ENCODE measurements around the gene PIEZO1. TPM values are rescaled to one million over a fixed set of nuclear protein-coding genes. Genes with fewer than 3 reads are reported as not detected.
A peak's percentile ranks its signal among the peaks of the same experiment; 100 is the strongest.

Gene PIEZO1
- total RNA-seq, 2 donors from 2014 or later: 84.8 to 298 TPM

- Mint-ChIP-seq H3K27me3 (no peaks in the 10 kb centered on the region), H3K36me3 (no peaks in the 10 kb centered on the region), H3K4me1 (ENCODE audit: low read depth in 2 of 2) (peaks cover 57 to 61% of the 10 kb centered on the region in 2 donors), H3K9me3 (no peaks in the 10 kb centered on the region), H3K4me3 (peak overlapping the region; percentile 86), H3K27ac (peak overlapping the region; percentile 75 to 85)
- peak; percentile 37 to 41 for ATAC-seq
- DNase-seq (ENCODE audit: low spot score): peak; percentile 85
These were observed 81.3 kb downstream of the PIEZO1 start for GRCh38 chr16:88703486-88704309.

DNA sequence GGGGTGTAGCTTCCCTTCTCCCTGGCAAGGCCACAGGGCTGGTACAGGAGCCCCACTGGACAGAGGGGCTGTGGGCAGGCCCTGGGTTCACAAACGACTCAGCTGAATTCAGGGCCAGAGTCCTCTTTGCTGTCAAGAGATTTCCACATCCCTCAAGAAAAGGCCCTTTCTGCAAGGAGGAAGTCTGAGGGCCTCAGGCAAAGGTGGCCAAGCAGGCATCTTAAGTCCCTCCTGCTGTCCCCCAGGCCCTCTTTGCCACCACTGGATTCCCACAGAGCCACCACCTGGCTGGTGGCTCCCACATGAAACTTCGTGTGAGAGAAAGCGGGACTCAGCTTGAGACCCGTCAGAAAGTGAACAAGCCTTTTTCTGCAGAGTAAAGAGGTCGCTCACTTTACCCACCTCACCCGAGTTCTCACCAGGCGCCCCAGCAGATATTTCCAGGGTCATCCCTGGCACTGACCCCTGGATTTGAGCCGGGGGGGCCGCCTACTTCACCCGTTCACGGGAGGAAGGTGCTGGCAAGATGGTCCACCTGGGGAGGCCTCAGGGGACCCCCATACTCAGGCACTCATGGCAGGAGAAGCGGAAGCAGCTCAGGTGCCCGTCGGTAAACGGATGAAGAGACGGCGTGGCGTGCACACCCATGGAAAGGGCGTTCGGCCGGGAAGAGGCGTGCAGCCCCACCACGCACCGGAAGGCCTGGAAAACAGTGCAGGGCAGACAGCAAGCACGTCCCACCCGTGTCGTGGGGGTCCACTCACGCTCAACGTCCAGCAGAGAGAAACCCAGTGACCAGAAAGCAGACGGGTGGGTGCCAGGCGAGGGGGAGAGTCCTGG lies 82.4 kb downstream of the PIEZO1 start:
- Mint-ChIP-seq H3K9me3 (no peaks in the 10 kb centered on the region), H3K36me3 (no peaks in the 10 kb centered on the region), H3K27ac (peak overlapping the region; percentile 75 to 85), H3K27me3 (no peaks in the 10 kb centered on the region), H3K4me3 (peak overlapping the region; percentile 86), H3K4me1 (ENCODE audit: low read depth in 2 of 2) (peaks cover 58 to 61% of the 10 kb centered on the region in 2 donors)
- ATAC-seq (no peak), DNase-seq (ENCODE audit: low spot score) (no peak)

- H3K4me3 Mint-ChIP-seq: peak overlapping the region; percentile 86
These were observed 83.2 kb downstream of the PIEZO1 start for GRCh38 chr16:88701581-88702370.

GRCh38 chr16:88700636-88701482 lies 84.2 kb downstream of the PIEZO1 start:
- DNase-seq (ENCODE audit: low spot score) (peak; percentile 99), ATAC-seq (peak; percentile 90 to 93)
- peaks cover 51 to 53% of the 10 kb centered on the region in 2 donors for H3K4me1 Mint-ChIP-seq (ENCODE audit: low read depth in 2 of 2)
- no peaks in the 10 kb centered on the region for H3K27me3 Mint-ChIP-seq
- H3K36me3 Mint-ChIP-seq: no peaks in the 10 kb centered on the region
- no peaks in the 10 kb centered on the region for H3K9me3 Mint-ChIP-seq
- peak overlapping the region; percentile 75 to 85 for H3K27ac Mint-ChIP-seq
- H3K4me3 Mint-ChIP-seq: peak overlapping the region; percentile 78

More at GRCh38 chr16:88701581-88702370, 83.2 kb downstream of the PIEZO1 start:
- Mint-ChIP-seq H3K27ac (peak overlapping the region; percentile 75 to 85), H3K27me3 (no peaks in the 10 kb centered on the region), H3K36me3 (no peaks in the 10 kb centered on the region), H3K4me1 (ENCODE audit: low read depth in 2 of 2) (peaks cover 51 to 53% of the 10 kb centered on the region in 2 donors), H3K9me3 (no peaks in the 10 kb centered on the region)
- ATAC-seq (no peak), DNase-seq (ENCODE audit: low spot score) (no peak)

GRCh38 chr16:88700322-88700635 lies 84.7 kb downstream of the PIEZO1 start:
- no peaks in the 10 kb centered on the region for H3K27me3 Mint-ChIP-seq
- H3K36me3 Mint-ChIP-seq: no peaks in the 10 kb centered on the region

DNA sequence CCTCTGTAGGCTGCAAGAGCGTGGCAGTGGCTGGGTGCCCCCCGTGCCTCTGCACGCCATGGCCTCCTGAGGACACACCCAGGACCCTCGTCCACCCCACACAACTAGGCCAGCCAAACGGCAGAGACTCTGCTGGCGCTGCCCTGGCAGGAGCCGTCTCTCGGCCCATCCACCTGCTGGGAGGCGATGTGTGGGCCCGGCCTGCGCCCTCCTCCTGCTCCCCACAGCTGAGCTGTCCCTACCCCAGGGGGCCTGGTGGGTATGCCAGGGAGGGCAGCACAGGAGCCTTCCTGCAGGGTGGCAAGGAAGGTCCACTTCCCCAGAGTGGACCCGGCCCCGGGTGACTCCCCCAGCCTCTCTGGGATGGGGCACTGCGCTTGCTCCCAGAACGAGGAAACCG lies 85.8 kb downstream of the PIEZO1 start:
- DNase-seq (ENCODE audit: low spot score): no peak
- Mint-ChIP-seq H3K27ac (no peak overlapping the region), H3K4me3 (no peak overlapping the region), H3K27me3 (no peaks in the 10 kb centered on the region), H3K36me3 (no peaks in the 10 kb centered on the region), H3K9me3 (no peaks in the 10 kb centered on the region), H3K4me1 (ENCODE audit: low read depth in 2 of 2) (peaks cover 41 to 43% of the 10 kb centered on the region in 2 donors)
- ATAC-seq: no peak

More at GRCh38 chr16:88700322-88700635, 84.7 kb downstream of the PIEZO1 start:
- H3K27ac Mint-ChIP-seq: peak overlapping the region; percentile 75 to 85
- peak overlapping the region; percentile 78 for H3K4me3 Mint-ChIP-seq
- ATAC-seq (no peak), DNase-seq (ENCODE audit: low spot score) (no peak)
- H3K4me1 Mint-ChIP-seq (ENCODE audit: low read depth in 2 of 2): peaks cover 48 to 50% of the 10 kb centered on the region in 2 donors
- H3K9me3 Mint-ChIP-seq: no peaks in the 10 kb centered on the region

DNA sequence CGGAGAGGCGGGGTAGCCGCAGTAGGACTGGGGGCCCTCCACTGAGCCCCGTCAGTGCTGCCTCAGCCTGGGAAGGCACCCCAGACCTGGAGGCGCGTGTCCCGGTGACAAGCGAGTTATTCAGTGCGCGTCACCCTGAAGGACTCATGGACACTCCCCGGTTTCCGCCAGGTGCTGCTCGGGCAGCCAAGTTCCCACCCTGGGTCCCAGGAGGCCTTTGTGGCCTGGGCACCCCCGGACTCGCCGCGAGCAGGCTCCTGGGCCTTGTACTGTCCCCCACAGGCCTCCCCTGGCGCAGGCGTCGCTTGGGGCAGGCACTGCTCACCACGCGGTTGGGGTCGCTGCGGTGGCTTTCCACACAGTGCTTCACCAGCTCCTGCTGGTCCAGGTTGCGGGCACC lies 86.4 kb downstream of the PIEZO1 start:
- no peak overlapping the region for H3K4me3 Mint-ChIP-seq
- H3K36me3 Mint-ChIP-seq: no peaks in the 10 kb centered on the region
- H3K9me3 Mint-ChIP-seq: no peaks in the 10 kb centered on the region
- ATAC-seq (no peak), DNase-seq (ENCODE audit: low spot score) (no peak)
- no peak overlapping the region for H3K27ac Mint-ChIP-seq
- peaks cover 35 to 38% of the 10 kb centered on the region in 2 donors for H3K4me1 Mint-ChIP-seq (ENCODE audit: low read depth in 2 of 2)
- no peaks in the 10 kb centered on the region for H3K27me3 Mint-ChIP-seq

DNA sequence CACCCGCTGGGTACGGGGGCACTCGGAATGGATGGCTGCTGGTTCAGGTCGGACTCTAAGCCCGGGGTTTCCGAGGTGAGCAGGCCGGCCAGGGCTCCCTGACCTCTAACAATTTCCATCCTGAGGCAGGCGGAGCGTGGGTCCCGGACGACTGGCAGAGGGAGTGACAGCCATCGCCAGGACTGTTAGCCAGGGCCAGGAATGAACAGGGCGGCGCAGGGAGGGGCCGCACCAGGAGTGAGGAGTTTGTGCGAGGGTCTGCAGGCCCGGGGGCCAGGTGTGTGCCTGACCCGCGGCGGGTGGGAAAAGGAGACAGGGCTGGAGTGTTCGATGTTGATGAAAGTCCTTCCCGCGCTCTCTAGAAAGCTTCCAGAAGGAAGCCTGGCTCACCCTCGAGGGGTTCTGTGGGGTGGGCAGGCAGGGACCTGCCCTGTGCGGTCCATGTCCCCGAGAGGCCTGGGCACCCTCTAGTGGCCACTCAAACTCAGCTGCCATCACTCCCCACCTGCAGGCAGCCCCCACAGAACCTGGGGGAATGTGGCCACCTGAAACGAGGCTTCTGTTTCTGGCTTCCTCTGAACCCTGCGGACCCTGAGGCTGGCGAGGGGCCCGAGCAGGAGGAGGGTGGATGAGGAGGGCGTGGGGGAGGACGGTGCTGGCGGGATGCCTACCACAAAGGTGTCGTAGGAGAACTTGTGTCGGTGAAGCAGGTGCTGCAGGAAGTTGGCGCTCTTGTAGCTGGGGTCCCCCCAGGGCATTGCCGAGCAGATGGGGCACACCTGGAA lies 87.0 kb downstream of the PIEZO1 start:
- Mint-ChIP-seq H3K9me3 (no peaks in the 10 kb centered on the region), H3K4me1 (ENCODE audit: low read depth in 2 of 2) (peaks cover 31 to 35% of the 10 kb centered on the region in 2 donors), H3K27me3 (no peaks in the 10 kb centered on the region), H3K27ac (peak overlapping the region; percentile 51 to 58), H3K4me3 (no peak overlapping the region), H3K36me3 (no peaks in the 10 kb centered on the region)
- ATAC-seq: no peak
- DNase-seq (ENCODE audit: low spot score): no peak

DNA sequence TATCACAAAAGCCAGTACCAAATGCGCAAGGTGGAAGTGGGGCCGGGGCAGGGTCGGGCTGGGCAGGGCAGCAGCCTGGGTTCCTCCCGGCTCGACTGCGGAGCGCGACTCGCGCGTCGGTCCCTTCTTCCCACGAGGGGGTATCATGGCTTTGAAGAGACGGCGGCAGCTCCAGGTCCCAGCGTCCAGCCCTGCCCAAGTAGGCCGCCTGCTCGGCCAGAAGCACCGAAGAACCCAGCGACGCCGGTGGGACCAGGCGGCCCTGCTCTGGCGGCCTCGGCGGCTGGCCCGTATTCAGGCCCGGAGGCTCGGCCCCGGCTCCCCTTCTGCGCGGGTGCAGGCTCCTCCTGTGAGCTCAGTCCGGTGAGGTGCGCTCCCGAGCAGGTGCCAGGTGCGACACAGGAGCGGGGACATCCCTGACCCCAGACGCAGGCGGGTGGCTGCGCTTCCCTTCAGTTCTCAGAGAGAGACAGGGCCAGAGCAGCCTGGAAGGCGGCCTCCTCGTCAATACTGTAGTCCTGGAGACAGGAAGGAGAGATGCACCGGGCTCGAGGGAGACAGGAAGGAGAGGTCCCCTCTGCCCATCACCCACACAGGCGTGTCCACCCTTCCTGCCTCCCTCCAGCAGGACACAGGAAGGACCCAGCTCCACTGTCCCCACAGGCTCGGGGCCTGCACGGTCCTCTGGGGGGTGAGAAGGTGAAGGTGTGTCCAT lies 87.7 kb downstream of the PIEZO1 start:
- Mint-ChIP-seq H3K36me3 (no peaks in the 10 kb centered on the region), H3K4me3 (no peak overlapping the region), H3K27ac (peak overlapping the region; percentile 51 to 58), H3K9me3 (no peaks in the 10 kb centered on the region), H3K27me3 (no peaks in the 10 kb centered on the region), H3K4me1 (ENCODE audit: low read depth in 2 of 2) (peaks cover 23 to 33% of the 10 kb centered on the region in 2 donors)
- no peak for DNase-seq (ENCODE audit: low spot score)
- ATAC-seq: no peak

GRCh38 chr16:88696441-88696840 lies 88.6 kb downstream of the PIEZO1 start:
- Mint-ChIP-seq H3K9me3 (no peaks in the 10 kb centered on the region), H3K36me3 (no peaks in the 10 kb centered on the region), H3K27me3 (no peaks in the 10 kb centered on the region), H3K27ac (peak overlapping the region in 1 of 2 donors; percentile 29), H3K4me3 (no peak overlapping the region), H3K4me1 (ENCODE audit: low read depth in 2 of 2) (peaks cover 18 to 30% of the 10 kb centered on the region in 2 donors)
- DNase-seq (ENCODE audit: low spot score) (no peak), ATAC-seq (no peak)

GRCh38 chr16:88695753-88696152 lies 89.3 kb downstream of the PIEZO1 start:
- DNase-seq (ENCODE audit: low spot score) (no peak), ATAC-seq (no peak)
- no peaks in the 10 kb centered on the region for H3K27me3 Mint-ChIP-seq
- H3K36me3 Mint-ChIP-seq: no peaks in the 10 kb centered on the region
- H3K4me3 Mint-ChIP-seq: no peak overlapping the region
- no peaks in the 10 kb centered on the region for H3K9me3 Mint-ChIP-seq
- peak overlapping the region in 1 of 2 donors; percentile 23 for H3K27ac Mint-ChIP-seq
- H3K4me1 Mint-ChIP-seq (ENCODE audit: low read depth in 2 of 2): peaks cover 14 to 27% of the 10 kb centered on the region in 2 donors

GRCh38 chr16:88695218-88695617 lies 89.8 kb downstream of the PIEZO1 start:
- H3K4me3 Mint-ChIP-seq: no peak overlapping the region
- DNase-seq (ENCODE audit: low spot score) (no peak), ATAC-seq (no peak)
- no peaks in the 10 kb centered on the region for H3K27me3 Mint-ChIP-seq
- no peaks in the 10 kb centered on the region for H3K9me3 Mint-ChIP-seq
- peaks cover 11 to 27% of the 10 kb centered on the region in 2 donors for H3K4me1 Mint-ChIP-seq (ENCODE audit: low read depth in 2 of 2)
- no peaks in the 10 kb centered on the region for H3K36me3 Mint-ChIP-seq
- H3K27ac Mint-ChIP-seq: no peak overlapping the region

Data from natural killer cell treated with Interleukin-12 subunit alpha and Interleukin-12 subunit beta and Interleukin-15 and Interleukin-18, amount 100 ng/mL, for 72 hours (primary cell).